OCI-LY1 (cell line): Measurements from ENCODE around the gene GOLGA6L10.
"Not testable (repeated sequence)": the region's sequence is repeated elsewhere in the genome, so short reads cannot be mapped to it uniquely, and the experiment has no call there.

Source experiments
- H2AFZ ChIP-seq: fragments of 200-600 bp; sonication (generic), shearing (Covaris generic); 2 replicates; pipeline ENCODE4 v1.6.0; 2014; ENCODE audit warnings: antibody characterized with exemption, mild to moderate bottlenecking, low read length
- H3F3A ChIP-seq: fragments of 200-600 bp; sonication (generic), shearing (Covaris generic); 2 replicates; pipeline ENCODE4 v1.6.0; 2014; ENCODE audit warnings: mild to moderate bottlenecking, antibody characterized with exemption, low read length, moderate library complexity; ENCODE audit not compliant: insufficient read depth
- H3K27ac ChIP-seq: fragments of 200-600 bp; sonication (generic); 2 replicates; pipeline ENCODE4 v1.5.1; 2014; ENCODE audit warnings: low read length, mixed run types, mild to moderate bottlenecking, low read depth; ENCODE audit not compliant: poor library complexity, severe bottlenecking
- H3K27me3 ChIP-seq: fragments of 200-600 bp; sonication (generic); 2 replicates; pipeline ENCODE4 v1.6.0; 2014; ENCODE audit warnings: antibody characterized with exemption, mild to moderate bottlenecking, low read length, moderate library complexity; ENCODE audit not compliant: insufficient read depth
- H3K36me3 ChIP-seq: fragments of 200-600 bp; sonication (generic); 2 replicates; pipeline ENCODE4 v1.6.1; 2014; ENCODE audit warnings: mild to moderate bottlenecking, antibody characterized with exemption, low read length, moderate library complexity, mixed read lengths; ENCODE audit not compliant: insufficient read depth
- H3K4me1 ChIP-seq: fragments of 200-600 bp; sonication (generic); 2 replicates; pipeline ENCODE4 v1.5.1; 2014; ENCODE audit warnings: mild to moderate bottlenecking, low read length, moderate library complexity; ENCODE audit not compliant: insufficient read depth, severe bottlenecking
- H3K4me2 ChIP-seq: fragments of 200-600 bp; sonication (generic), shearing (Covaris generic); 2 replicates; pipeline ENCODE4 v1.6.1; 2014; ENCODE audit warnings: low read length
- H3K4me3 ChIP-seq: fragments of 200-600 bp; sonication (generic); 2 replicates; pipeline ENCODE4 v1.5.1; 2014; ENCODE audit warnings: low read length, low read depth, mild to moderate bottlenecking, mixed read lengths; ENCODE audit not compliant: poor library complexity, severe bottlenecking
- H3K79me2 ChIP-seq: fragments of 200-600 bp; shearing (Covaris generic); 2 replicates; pipeline ENCODE4 v1.6.1; 2016; ENCODE audit warnings: mixed run types, low read length, mixed read lengths; ENCODE audit not compliant: insufficient read depth
- H3K9ac ChIP-seq: fragments of 200-600 bp; sonication (generic), shearing (Covaris generic); 2 replicates; pipeline ENCODE4 v1.6.1; 2014; ENCODE audit warnings: mild to moderate bottlenecking, low read length, mixed read lengths
- H3K9me2 ChIP-seq: fragments of 200-600 bp; sonication (generic), shearing (Covaris generic); 2 replicates; pipeline ENCODE4 v1.6.1; 2014; ENCODE audit warnings: low read depth, mild to moderate bottlenecking, low read length, mixed read lengths
- H3K9me3 ChIP-seq: fragments of 200-600 bp; shearing (Covaris generic); 2 replicates; pipeline ENCODE4 v1.6.1; 2014; ENCODE audit warnings: low read length, mixed read lengths
- H4K20me1 ChIP-seq: fragments of 200-600 bp; sonication (generic), shearing (Covaris generic); 2 replicates; pipeline ENCODE4 v1.6.0; 2016; ENCODE audit warnings: mild to moderate bottlenecking, low read length; ENCODE audit not compliant: insufficient read depth
- CTCF ChIP-seq: fragments of 200-600 bp; sonication (generic), shearing (Covaris generic); IDR thresholded peaks from 2 replicates; pipeline ENCODE4 v1.5.1; 2017; ENCODE audit warnings: mild to moderate bottlenecking, antibody characterized with exemption, low read length, moderate library complexity, mixed read lengths
- EZH2 ChIP-seq: fragments of 200-600 bp; sonication (generic), shearing (Covaris generic); IDR thresholded peaks from 2 replicates; pipeline ENCODE4 v1.8.0; 2017; ENCODE audit warnings: borderline replicate concordance, mixed run types, mild to moderate bottlenecking, antibody characterized with exemption, low read length, moderate library complexity, mixed read lengths

Gene GOLGA6L10

DNA sequence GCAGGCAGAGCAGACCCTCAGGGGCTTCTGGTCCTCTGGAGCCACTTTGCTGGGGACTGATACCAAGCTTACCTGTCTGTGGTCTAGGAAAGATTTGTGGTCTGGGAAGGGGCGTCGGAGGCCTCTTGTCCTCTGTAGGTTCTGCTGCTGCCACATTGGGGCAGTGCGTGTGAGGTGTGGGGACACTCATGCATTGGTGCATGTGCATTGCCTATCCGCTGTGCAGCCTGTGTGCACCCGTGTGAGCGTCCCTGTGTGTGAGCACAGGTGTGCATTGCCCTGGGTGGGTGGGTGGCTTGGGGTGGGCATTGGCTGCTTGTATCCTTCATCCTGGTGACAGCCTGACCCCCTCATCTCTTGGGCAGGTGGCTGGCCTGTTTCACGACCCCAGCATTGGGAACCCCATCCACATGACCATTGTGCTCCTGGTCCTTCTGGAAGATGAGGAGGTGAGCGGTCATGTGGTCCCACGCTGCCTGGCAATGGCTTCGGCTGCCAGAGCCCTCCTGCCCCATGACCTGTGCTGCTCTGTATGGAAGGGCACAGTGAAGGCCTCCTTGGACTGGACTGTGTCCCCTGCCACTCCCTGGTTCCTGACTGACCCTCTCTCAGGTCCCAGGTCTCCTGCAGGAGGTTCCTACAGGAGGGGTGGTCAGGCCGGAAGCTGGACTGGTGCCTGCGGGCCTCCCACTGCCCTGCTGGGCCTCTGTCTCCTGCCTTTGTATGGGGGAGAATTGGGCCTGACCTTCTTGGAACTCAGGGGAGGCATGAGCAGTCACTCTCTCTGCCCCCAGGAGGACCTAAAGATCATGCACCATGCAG, 45.1 kb downstream of the GOLGA6L10 start:
- Histone ChIP-seq H3K79me2 (no peaks in the 10 kb centered on the region), H3K27me3 (no peaks in the 10 kb centered on the region), H3K9ac (no peak overlapping the region), H3F3A (no peaks in the 10 kb centered on the region), H4K20me1 (no peaks in the 10 kb centered on the region), H2AFZ (no peak overlapping the region), H3K36me3 (no peaks in the 10 kb centered on the region), H3K9me2 (no peaks in the 10 kb centered on the region), H3K9me3 (no peaks in the 10 kb centered on the region), H3K4me2 (no peak overlapping the region), H3K27ac (no peak overlapping the region), H3K4me1 (no peaks in the 10 kb centered on the region), H3K4me3 (no peak overlapping the region)
- TF ChIP-seq CTCF (no peak), EZH2 (no peak)

DNA sequence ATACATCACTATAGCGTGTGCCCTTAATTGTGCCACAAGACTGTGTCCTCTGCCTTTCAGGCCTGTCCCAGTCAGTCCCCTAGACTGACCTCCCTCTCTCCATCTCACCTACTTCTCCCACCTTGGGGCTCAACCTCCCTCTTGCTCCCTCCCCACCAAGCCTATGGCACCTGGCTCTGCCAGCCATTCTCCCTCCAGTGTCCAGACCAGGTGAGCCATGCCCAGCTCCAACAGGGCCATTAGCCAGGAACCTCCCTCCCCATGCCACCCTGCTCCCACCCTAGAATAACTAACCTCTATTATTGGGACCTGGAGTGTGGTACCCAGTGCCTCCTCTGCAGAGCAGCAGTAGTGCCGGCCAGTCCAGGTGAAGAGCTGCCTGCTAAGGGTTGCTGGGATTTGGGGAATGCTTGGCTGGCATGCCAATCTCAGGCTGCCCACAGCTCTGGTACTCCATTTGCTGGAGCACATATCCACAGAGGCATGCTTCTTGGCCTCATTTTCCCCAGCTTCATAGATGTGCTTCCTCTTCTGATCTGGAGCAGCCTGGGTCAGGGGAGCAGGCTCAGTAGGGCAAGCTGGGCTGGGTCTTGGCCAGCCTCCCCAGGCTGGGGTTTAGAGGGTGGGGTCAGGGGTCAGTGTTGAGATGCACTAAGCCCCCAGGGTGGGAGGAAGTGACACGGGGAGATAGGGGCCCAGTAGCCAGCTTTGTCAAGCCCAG, 47.8 kb downstream of the GOLGA6L10 start:
- TF ChIP-seq EZH2 (no peak), CTCF (no peak)
- H3K9me3 ChIP-seq = no peaks in the 10 kb centered on the region
- H3K9me2 ChIP-seq = no peaks in the 10 kb centered on the region
- no peak overlapping the region for H3K27ac ChIP-seq
- no peak overlapping the region for H2AFZ ChIP-seq
- H3K4me1 ChIP-seq = no peaks in the 10 kb centered on the region
- H3K4me2 ChIP-seq = no peak overlapping the region
- H3K79me2 ChIP-seq = no peaks in the 10 kb centered on the region
- H3K9ac ChIP-seq = no peak overlapping the region
- no peaks in the 10 kb centered on the region for H3K36me3 ChIP-seq
- H3F3A ChIP-seq = no peaks in the 10 kb centered on the region
- H4K20me1 ChIP-seq = no peaks in the 10 kb centered on the region
- no peaks in the 10 kb centered on the region for H3K27me3 ChIP-seq
- H3K4me3 ChIP-seq = no peak overlapping the region

GRCh38 chr15:82300883-82301282, 48.4 kb downstream of the GOLGA6L10 start:
- H3K27ac ChIP-seq = no peak overlapping the region
- no peaks in the 10 kb centered on the region for H3K36me3 ChIP-seq
- TF ChIP-seq CTCF = no peak
- no peak for TF ChIP-seq EZH2
- H3K9me3 ChIP-seq = no peaks in the 10 kb centered on the region
- no peaks in the 10 kb centered on the region for H3F3A ChIP-seq
- no peak overlapping the region for H3K4me3 ChIP-seq
- H3K27me3 ChIP-seq = no peaks in the 10 kb centered on the region
- H3K9ac ChIP-seq = no peak overlapping the region
- H3K4me1 ChIP-seq = no peaks in the 10 kb centered on the region
- H3K79me2 ChIP-seq = no peaks in the 10 kb centered on the region
- no peak overlapping the region for H2AFZ ChIP-seq
- H3K4me2 ChIP-seq = no peak overlapping the region
- no peaks in the 10 kb centered on the region for H3K9me2 ChIP-seq
- H4K20me1 ChIP-seq = no peaks in the 10 kb centered on the region

DNA sequence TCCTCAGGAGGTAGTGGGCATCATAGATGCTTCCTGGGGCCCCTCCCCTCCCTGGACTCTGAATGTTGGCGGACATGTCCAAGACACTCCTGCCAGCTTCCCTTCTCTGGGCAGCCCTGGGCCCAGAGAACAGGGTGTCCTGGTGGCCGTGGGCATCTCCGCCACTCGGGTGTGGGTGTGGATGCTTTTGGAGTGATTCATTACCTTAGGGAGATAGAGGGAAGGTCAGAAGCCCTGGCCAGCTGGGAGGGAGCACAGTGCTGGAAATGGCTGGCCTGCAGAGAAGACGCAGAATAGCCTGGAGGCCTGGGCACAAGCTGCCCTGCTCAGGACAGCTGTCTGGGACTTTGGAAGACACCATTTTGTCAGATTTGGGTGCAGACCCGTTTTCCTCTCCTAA, 48.9 kb downstream of the GOLGA6L10 start:
- H3K79me2 ChIP-seq, H3K4me2 ChIP-seq, H3K9me2 ChIP-seq, H3K4me3 ChIP-seq, H3K9ac ChIP-seq, H3K27ac ChIP-seq, H3K27me3 ChIP-seq, H3K9me3 ChIP-seq, H3K36me3 ChIP-seq, H4K20me1 ChIP-seq, H3K4me1 ChIP-seq, H3F3A ChIP-seq, H2AFZ ChIP-seq: not testable (repeated sequence)

DNA sequence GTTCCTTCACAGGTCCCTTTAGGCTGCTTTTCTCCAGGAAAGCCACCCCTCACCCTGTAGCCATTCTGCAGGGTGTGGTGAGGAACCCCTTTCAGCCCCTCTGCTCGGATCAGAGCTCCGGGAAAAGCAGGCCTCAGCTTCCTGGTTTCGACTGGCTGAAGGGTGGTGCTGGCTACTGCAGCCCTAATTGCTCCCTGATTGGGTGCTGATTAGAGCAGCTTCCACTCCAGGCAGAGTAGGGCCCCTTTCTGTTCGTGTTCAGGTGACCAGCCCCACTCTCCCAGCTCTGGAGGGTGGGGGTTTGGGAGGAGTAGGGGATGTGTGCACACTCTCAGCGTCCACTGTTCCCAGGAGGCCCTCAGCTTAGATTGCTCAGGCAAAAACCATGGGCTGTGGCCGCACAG, 49.8 kb downstream of the GOLGA6L10 start:
- H3K27ac ChIP-seq, H3F3A ChIP-seq, H3K9ac ChIP-seq, H3K36me3 ChIP-seq, H3K27me3 ChIP-seq, H3K4me1 ChIP-seq, H3K4me2 ChIP-seq, H3K9me3 ChIP-seq, H3K4me3 ChIP-seq, H2AFZ ChIP-seq, H3K9me2 ChIP-seq, H4K20me1 ChIP-seq, H3K79me2 ChIP-seq: not testable (repeated sequence)
